Keratinocyte (primary cell): ENCODE results near the gene SAFB2.

ENCODE experiments used
- CTCF ChIP-seq, 3 experiments: IDR thresholded peaks in 1 of 3; conservative IDR thresholded peaks in 1 of 3; optimal IDR thresholded peaks in 1 of 3; 2 replicates in 2 of 3; 3 replicates in 1 of 3; pipeline versions ENCODE3 to v1.5.1; 2011; ENCODE audit warnings: low read length in 3 of 3, mild to moderate bottlenecking in 3 of 3, moderate library complexity in 2 of 3, control low read depth in 1 of 3, inconsistent platforms in 1 of 3; ENCODE audit not compliant: insufficient read depth in 2 of 3; ENCODE audit errors: extremely low read depth in 1 of 3
- EZH2 ChIP-seq: IDR thresholded peaks from one replicate; pipeline ENCODE4 v1.6.1; 2012; ENCODE audit warnings: inconsistent platforms, mild to moderate bottlenecking, low read length, moderate library complexity

- TF ChIP-seq CTCF (optimal IDR thresholded peaks at IDR 0.05 in 1 of 3, IDR thresholded peaks at IDR 0.05 in 1 of 3, conservative IDR thresholded peaks at IDR 0.05 in 1 of 3; ENCODE audit: extremely low read depth in 1 of 3, insufficient read depth in 2 of 3, low read length in 3 of 3): no peak
- TF ChIP-seq EZH2: no peak
Observed at GRCh38 chr19:5654931-5655330, 32.4 kb upstream of the SAFB2 start.
